ENCODE results near the gene SGSM1. TPM values are rescaled to one million over a fixed set of nuclear protein-coding genes. Genes with fewer than 3 reads are reported as not detected.

SGSM1 gene
- total and polyA plus RNA-seq, 9 of the 15 experiments (the other 6 are each of a cell fraction or from before 2014, with no cell fraction given): not detected

GRCh38 chr22:24962835-24963234 is 156.8 kb downstream of the SGSM1 start:
- no peak overlapping the region for H3K4me2 ChIP-seq (ENCODE audit: insufficient read depth, low read length)
- no peak overlapping the region for H3K9ac ChIP-seq (ENCODE audit: insufficient read depth in 1 of 2, low read depth in 2 of 2, low read length in 2 of 2)
- H3K27ac ChIP-seq (ENCODE audit: extremely low read depth, low read depth, low read length): no peak overlapping the region
- no peak overlapping the region for H2AFZ ChIP-seq (ENCODE audit: low read depth, low read length)
- ChIA-PET POLR2A (interaction anchor here (0.5 to 0.6 kb wide), 2 partner anchors 14 to 25 kb away, joined by 3 read pairs; no protein-coding TSS in a partner anchor), CTCF (ENCODE audit: low intra/inter-chr PET ratio) (no interaction called here)
- 3% methylated on average over 9 of the region's 11 CpGs for WGBS (ENCODE audit: insufficient coverage, low coverage, missing lambda C conversion rate)
- in situ Hi-C loops (cut with MboI): no loop called here
- H3K4me1 ChIP-seq (replicated peaks in 1 of 2; ENCODE audit: control insufficient read depth in 2 of 2, insufficient read depth in 2 of 2, low read length in 2 of 2): no peaks in the 10 kb centered on the region
- intact Hi-C loops (cut with micrococcal nuclease): no loop called here
- ATAC-seq (no peak), DNase-seq (ENCODE audit: extremely low read depth in 1 of 4, low spot score in 3 of 4) (no peak), FAIRE-seq (no peak)
- no peak for TF ChIP-seq TCF7 (IDR thresholded peaks at IDR 0.05; ENCODE audit: borderline replicate concordance)
- no peak for TF ChIP-seq GABPB2 (CRISPR knock-in tag; conservative IDR thresholded peaks at IDR 0.05)
- no peak for TF ChIP-seq CEBPZ (IDR thresholded peaks at IDR 0.05; ENCODE audit: borderline replicate concordance, low read depth, low read length)
- H3K36me3 ChIP-seq (ENCODE audit: control insufficient read depth, insufficient read depth, low read length): no peaks in the 10 kb centered on the region
- BruUV-seq (replicated peaks): no TSS peak
- H3K27me3 ChIP-seq (ENCODE audit: control insufficient read depth in 2 of 2, insufficient read depth in 2 of 2, low read length in 2 of 2): peaks cover 0 to 12% of the 10 kb centered on the region in 2 experiments; a peak in 1 of 5 replicates
- H3K4me3 ChIP-seq: no peak overlapping the region
- H3K9me1 ChIP-seq (ENCODE audit: control insufficient read depth, insufficient read depth, low read length): no peaks in the 10 kb centered on the region
- H3K79me2 ChIP-seq (ENCODE audit: control insufficient read depth, insufficient read depth, low read length): no peaks in the 10 kb centered on the region
- H4K20me1 ChIP-seq (replicated peaks; ENCODE audit: control insufficient read depth, insufficient read depth, low read length): no peaks in the 10 kb centered on the region
- no peaks in the 10 kb centered on the region for H3K9me3 ChIP-seq (replicated peaks; ENCODE audit: control insufficient read depth, insufficient read depth, low read depth, low read length)
